ENCODE data around the gene WT1.

DNA sequence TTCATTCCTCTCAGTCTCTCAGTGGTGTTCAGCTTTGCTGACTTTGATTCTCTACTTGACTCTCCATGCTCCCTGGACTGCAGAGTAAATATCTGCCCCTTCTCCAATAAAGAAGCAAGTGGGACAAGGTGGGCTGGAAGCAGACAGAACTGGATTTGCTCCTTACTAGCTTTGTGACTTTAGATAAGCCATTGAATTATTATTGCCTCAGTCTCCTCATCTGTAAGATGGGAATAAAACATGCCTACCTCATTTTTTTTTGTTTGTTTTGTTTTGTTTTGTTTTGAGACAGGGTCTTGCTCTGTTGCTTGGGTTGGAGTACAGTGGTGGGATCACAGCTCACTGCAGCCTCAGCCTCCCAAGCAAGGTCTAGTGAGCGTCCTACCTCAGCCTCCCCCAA lies 44.6 kb downstream of the WT1 start:
- TF ChIP-seq, protein P1, sequence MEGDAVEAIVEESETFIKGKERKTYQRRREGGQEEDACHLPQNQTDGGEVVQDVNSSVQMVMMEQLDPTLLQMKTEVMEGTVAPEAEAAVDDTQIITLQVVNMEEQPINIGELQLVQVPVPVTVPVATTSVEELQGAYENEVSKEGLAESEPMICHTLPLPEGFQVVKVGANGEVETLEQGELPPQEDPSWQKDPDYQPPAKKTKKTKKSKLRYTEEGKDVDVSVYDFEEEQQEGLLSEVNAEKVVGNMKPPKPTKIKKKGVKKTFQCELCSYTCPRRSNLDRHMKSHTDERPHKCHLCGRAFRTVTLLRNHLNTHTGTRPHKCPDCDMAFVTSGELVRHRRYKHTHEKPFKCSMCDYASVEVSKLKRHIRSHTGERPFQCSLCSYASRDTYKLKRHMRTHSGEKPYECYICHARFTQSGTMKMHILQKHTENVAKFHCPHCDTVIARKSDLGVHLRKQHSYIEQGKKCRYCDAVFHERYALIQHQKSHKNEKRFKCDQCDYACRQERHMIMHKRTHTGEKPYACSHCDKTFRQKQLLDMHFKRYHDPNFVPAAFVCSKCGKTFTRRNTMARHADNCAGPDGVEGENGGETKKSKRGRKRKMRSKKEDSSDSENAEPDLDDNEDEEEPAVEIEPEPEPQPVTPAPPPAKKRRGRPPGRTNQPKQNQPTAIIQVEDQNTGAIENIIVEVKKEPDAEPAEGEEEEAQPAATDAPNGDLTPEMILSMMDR (IDR thresholded peaks at IDR 0.05 in 4 of 5, conservative IDR thresholded peaks at IDR 0.05 in 1 of 5), result no peak
- TF ChIP-seq POLR2A (IDR thresholded peaks at IDR 0.05), result no peak

Data from gastrocnemius medialis (tissue), 4 donors.